Smooth muscle cell (in vitro differentiated cells): ENCODE results near the gene TOR1B. TPM values are rescaled to one million over a fixed set of nuclear protein-coding genes. Genes with fewer than 3 reads are reported as not detected.

Source experiments
- DNase-seq: peaks from one replicate; lab custom pipeline; 2025; ENCODE audit not compliant: unreplicated experiment; lab: John Stamatoyannopoulos, UW
- H2AFZ ChIP-seq: fragments of 200-600 bp; sonication (generic); 2 replicates; pipeline ENCODE4 v1.6.0; 2016; ENCODE audit warnings: antibody characterized with exemption, low read depth, mild to moderate bottlenecking
- H3F3A ChIP-seq: fragments of 200-600 bp; sonication (generic); 2 replicates; pipeline ENCODE4 v1.6.0; 2017; ENCODE audit warnings: antibody characterized with exemption, low read depth
- H3K27ac ChIP-seq: fragments of 200-600 bp; sonication (generic); 2 replicates; pipeline ENCODE4 v1.5.1; 2016; ENCODE audit warnings: low read depth, mild to moderate bottlenecking
- H3K27me3 ChIP-seq: fragments of 200-600 bp; sonication (generic); 2 replicates; pipeline ENCODE4 v1.6.1; 2016; ENCODE audit warnings: low read depth, mild to moderate bottlenecking
- H3K36me3 ChIP-seq: fragments of 200-600 bp; sonication (generic); 2 replicates; pipeline ENCODE4 v1.5.1; 2016; ENCODE audit warnings: low read depth
- H3K4me1 ChIP-seq: fragments of 200-600 bp; sonication (generic); 2 replicates; pipeline ENCODE4 v1.5.1; 2016; ENCODE audit warnings: low read depth
- H3K4me2 ChIP-seq: fragments of 200-600 bp; sonication (generic); 2 replicates; pipeline ENCODE4 v1.6.0; 2016; ENCODE audit warnings: mild to moderate bottlenecking
- H3K4me3 ChIP-seq: fragments of 200-600 bp; sonication (generic); 2 replicates; pipeline ENCODE4 v1.5.1; 2016; ENCODE audit warnings: mild to moderate bottlenecking
- H3K79me2 ChIP-seq: fragments of 200-600 bp; sonication (generic); 2 replicates; pipeline ENCODE4 v1.6.0; 2016; ENCODE audit warnings: low read depth, mild to moderate bottlenecking
- H3K9ac ChIP-seq: fragments of 200-600 bp; sonication (generic); 2 replicates; pipeline ENCODE4 v1.6.0; 2016; ENCODE audit warnings: low read depth
- H3K9me3 ChIP-seq: fragments of 200-600 bp; sonication (generic); replicated peaks from 2 replicates; pipeline ENCODE4 v1.5.1; 2016; ENCODE audit warnings: low read depth
- H4K20me1 ChIP-seq: fragments of 200-600 bp; sonication (generic); 2 replicates; pipeline ENCODE4 v1.6.0; 2016; ENCODE audit warnings: low read depth
- WGBS: methylation state at CpG from one replicate; pipeline ENCODE4 v1.1.7; 2016; ENCODE audit warnings: low lambda C conversion rate; 5-methylcytosine and 5-hydroxymethylcytosine counted together
- polyA plus RNA-seq: library from polyadenylated mRNA; unstranded; fragments of >200 nt; fragmentation: Nextera tagmentation; extraction: Ambion mirVana; gene quantifications from 2 replicates; pipeline ENCODE4 v1.2.1, GENCODE V29; 2016
- total RNA-seq: library from RNA; depleted of rRNA; stranded (reverse); fragments of >200 nt; gene quantifications from 2 replicates; pipeline ENCODE4 v1.2.3, GENCODE V29; 2014
- TF ChIP-seq, protein P1 (sequence below): fragments of 200-600 bp; sonication (generic); IDR thresholded peaks from 2 replicates; pipeline ENCODE4 v1.5.1; 2017; ENCODE audit warnings: borderline replicate concordance, mild to moderate bottlenecking, antibody characterized with exemption; ENCODE audit not compliant: insufficient read depth, poor library complexity, severe bottlenecking

Gene TOR1B
- total and polyA plus RNA-seq, 2 experiments from 2014 or later: 10.3 to 60.0 TPM

DNA sequence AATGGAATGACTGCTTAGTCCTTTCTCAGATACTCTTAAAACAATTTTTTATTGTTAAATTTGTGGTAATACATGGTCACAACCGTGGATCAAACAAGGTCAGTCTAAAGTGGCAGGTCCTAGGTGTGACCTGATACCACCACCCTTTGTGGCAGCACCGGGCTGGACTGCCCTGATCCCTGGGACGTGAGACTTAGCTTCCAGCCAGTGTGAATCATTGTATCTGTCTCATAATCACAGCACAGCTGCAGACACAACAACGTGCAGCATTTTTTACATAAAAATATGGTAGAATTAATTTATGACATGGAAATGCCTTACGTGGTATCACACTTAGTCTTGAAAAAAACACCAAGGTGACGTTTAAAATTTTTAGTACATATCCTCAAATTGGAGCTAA lies 7.8 kb downstream of the TOR1B start:
- H3K79me2 ChIP-seq: peaks cover 6% of the 10 kb centered on the region
- no peak overlapping the region for H3K27ac ChIP-seq
- DNase-seq: no peak
- no peaks in the 10 kb centered on the region for H3F3A ChIP-seq
- H3K36me3 ChIP-seq: no peaks in the 10 kb centered on the region
- 86% methylated on average over 6 of the region's 6 CpGs for WGBS
- H3K4me2 ChIP-seq: no peak overlapping the region
- H4K20me1 ChIP-seq: peaks cover 12% of the 10 kb centered on the region
- no peak overlapping the region for H2AFZ ChIP-seq
- H3K4me1 ChIP-seq: no peaks in the 10 kb centered on the region
- H3K9me3 ChIP-seq: no peaks in the 10 kb centered on the region
- no peak overlapping the region for H3K4me3 ChIP-seq
- H3K9ac ChIP-seq: no peak overlapping the region
- TF ChIP-seq, protein P1, sequence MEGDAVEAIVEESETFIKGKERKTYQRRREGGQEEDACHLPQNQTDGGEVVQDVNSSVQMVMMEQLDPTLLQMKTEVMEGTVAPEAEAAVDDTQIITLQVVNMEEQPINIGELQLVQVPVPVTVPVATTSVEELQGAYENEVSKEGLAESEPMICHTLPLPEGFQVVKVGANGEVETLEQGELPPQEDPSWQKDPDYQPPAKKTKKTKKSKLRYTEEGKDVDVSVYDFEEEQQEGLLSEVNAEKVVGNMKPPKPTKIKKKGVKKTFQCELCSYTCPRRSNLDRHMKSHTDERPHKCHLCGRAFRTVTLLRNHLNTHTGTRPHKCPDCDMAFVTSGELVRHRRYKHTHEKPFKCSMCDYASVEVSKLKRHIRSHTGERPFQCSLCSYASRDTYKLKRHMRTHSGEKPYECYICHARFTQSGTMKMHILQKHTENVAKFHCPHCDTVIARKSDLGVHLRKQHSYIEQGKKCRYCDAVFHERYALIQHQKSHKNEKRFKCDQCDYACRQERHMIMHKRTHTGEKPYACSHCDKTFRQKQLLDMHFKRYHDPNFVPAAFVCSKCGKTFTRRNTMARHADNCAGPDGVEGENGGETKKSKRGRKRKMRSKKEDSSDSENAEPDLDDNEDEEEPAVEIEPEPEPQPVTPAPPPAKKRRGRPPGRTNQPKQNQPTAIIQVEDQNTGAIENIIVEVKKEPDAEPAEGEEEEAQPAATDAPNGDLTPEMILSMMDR: no peak
- no peaks in the 10 kb centered on the region for H3K27me3 ChIP-seq

DNA sequence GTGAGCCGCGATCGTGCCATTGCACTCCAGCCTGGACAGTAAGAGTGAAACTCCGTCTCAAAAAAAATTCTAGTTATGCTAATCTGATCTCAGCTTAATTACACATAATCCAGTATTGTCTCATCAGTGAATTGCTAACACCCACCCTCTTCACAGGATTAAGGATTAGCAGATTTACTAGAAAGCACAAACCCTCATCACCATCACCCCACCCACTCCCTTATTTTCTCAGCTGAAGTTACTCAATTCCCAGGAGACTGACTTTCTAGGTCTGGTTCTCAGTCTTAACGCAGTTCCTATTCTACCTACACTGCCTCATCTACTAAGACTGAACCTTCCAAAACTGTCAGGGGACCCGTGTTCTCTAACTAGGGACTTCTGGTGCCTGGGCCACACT lies 9.0 kb downstream of the TOR1B start:
- H3K79me2 ChIP-seq: no peaks in the 10 kb centered on the region
- H3K27ac ChIP-seq: no peak overlapping the region
- H3K4me3 ChIP-seq: no peak overlapping the region
- no peaks in the 10 kb centered on the region for H3K36me3 ChIP-seq
- H4K20me1 ChIP-seq: peaks cover 6% of the 10 kb centered on the region
- TF ChIP-seq, protein P1: no peak
- no peak overlapping the region for H3K9ac ChIP-seq
- H3F3A ChIP-seq: no peaks in the 10 kb centered on the region
- no peaks in the 10 kb centered on the region for H3K9me3 ChIP-seq
- no peak overlapping the region for H3K4me2 ChIP-seq
- H3K27me3 ChIP-seq: no peaks in the 10 kb centered on the region
- H2AFZ ChIP-seq: no peak overlapping the region
- DNase-seq: no peak
- H3K4me1 ChIP-seq: no peaks in the 10 kb centered on the region
- 88% methylated on average over 6 of the region's 6 CpGs for WGBS

DNA sequence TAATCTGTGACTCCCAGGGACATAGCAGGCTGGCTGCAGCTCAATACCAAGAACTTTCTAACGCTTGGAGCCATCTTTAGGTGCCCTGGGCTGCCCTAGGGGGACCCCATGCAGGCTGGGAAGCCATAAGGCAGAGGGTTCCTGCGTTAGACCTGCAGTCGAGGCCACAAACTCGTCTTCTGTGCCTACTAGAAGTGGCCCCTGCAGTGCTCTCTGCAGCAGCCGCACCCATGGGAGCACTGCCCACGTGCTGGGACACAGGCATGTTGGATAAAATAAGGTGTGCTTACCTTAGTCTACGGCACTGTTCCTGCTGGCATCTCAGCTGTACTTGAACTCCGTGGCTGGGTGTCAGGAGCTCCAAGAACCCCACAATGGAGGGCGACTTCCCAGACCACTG lies 9.4 kb downstream of the TOR1B start:
- no peak overlapping the region for H3K27ac ChIP-seq
- TF ChIP-seq, protein P1: no peak
- no peak overlapping the region for H3K4me3 ChIP-seq
- H3F3A ChIP-seq: no peaks in the 10 kb centered on the region
- H4K20me1 ChIP-seq: peaks cover 6% of the 10 kb centered on the region
- H3K36me3 ChIP-seq: no peaks in the 10 kb centered on the region
- no peak overlapping the region for H3K9ac ChIP-seq
- H3K4me2 ChIP-seq: no peak overlapping the region
- no peak overlapping the region for H2AFZ ChIP-seq
- H3K4me1 ChIP-seq: no peaks in the 10 kb centered on the region
- no peaks in the 10 kb centered on the region for H3K79me2 ChIP-seq
- no peak for DNase-seq
- H3K27me3 ChIP-seq: no peaks in the 10 kb centered on the region
- WGBS: 96% methylated on average over 9 of the region's 9 CpGs
- H3K9me3 ChIP-seq: no peaks in the 10 kb centered on the region

DNA sequence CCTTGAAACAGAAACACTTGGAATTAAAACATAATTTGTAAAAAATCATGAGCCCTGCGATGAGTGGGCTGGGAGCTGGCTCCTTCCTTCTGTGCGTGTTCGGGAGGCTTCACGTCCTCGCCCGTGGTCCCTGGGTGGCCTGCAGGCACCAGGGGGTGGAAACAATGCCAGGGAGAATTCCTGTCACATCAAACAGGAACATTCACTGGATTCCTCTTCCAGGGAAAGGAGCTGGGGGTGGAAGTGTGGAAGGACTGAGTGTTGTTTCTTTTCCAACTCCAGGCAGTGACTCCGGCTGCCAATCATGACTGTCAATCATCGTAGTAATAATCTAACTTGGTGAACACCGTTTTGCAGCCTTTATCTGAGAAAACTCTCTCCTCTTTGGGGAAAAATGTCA lies 10.7 kb downstream of the TOR1B start:
- no peak overlapping the region for H3K27ac ChIP-seq
- no peaks in the 10 kb centered on the region for H3K27me3 ChIP-seq
- no peak overlapping the region for H3K9ac ChIP-seq
- no peaks in the 10 kb centered on the region for H3K36me3 ChIP-seq
- WGBS: 95% methylated on average over 9 of the region's 9 CpGs
- no peaks in the 10 kb centered on the region for H3K4me1 ChIP-seq
- no peaks in the 10 kb centered on the region for H3K79me2 ChIP-seq
- H3F3A ChIP-seq: no peaks in the 10 kb centered on the region
- no peaks in the 10 kb centered on the region for H3K9me3 ChIP-seq
- peaks cover 6% of the 10 kb centered on the region for H4K20me1 ChIP-seq
- TF ChIP-seq, protein P1: no peak
- H2AFZ ChIP-seq: no peak overlapping the region
- no peak overlapping the region for H3K4me3 ChIP-seq
- DNase-seq: no peak
- H3K4me2 ChIP-seq: no peak overlapping the region
